NCI-H187 (cell line): ENCODE measurements around the gene BRF1.

Experiments used
- DNase-seq, 2 experiments: peaks; one replicate each; lab custom pipeline; 2025; lab: John Stamatoyannopoulos, UW

BRF1 gene

DNA sequence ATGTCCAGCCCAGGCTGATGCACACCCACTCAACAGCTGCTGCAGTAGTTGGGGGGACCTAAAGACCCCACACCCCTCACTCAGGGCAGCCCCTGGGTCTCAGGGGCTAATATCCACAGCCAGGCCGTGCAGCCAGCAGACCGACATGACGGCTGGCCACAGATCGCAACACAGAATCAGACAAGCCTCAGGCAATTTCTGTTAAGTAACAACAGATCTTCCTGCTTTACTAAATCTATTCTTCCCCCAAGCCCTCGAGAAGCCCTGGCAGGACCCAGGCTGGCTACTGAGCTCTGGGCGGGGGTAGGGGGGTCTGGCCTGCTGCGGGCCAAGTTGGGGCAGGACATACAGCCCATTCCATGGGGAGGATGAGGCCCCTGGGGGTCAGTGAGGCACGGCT is 91.7 kb downstream of the BRF1 start:
- DNase-seq: no peak

- no peak for DNase-seq
Measured at GRCh38 chr14:105208738-105209075, 92.1 kb downstream of the BRF1 start.

- DNase-seq: no peak
Measured at GRCh38 chr14:105207996-105208737, 92.6 kb downstream of the BRF1 start.

- DNase-seq: no peak
Measured at GRCh38 chr14:105207460-105207901, 93.3 kb downstream of the BRF1 start.

DNA sequence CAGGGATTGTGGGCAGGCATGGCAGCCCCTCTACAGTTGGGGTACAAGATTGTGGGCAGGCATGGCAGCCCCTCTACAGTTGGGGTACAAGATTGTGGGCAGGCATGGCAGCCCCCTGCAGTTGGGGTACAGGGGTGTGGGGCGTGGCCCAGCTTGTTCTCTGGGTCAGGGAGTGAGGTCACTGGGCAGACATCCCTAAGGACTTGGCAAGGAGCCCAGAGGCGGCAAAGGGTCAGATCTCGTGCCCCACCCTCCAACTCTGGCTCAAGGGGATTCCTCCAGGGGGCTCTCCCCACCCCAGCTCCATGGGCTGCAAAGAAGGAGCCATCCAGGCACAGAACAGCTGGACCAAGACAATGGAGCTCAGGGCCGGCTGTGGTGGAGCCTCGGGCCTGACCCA is 93.9 kb downstream of the BRF1 start:
- DNase-seq: no peak

- DNase-seq: no peak
Measured at GRCh38 chr14:105205673-105206208, 95.1 kb downstream of the BRF1 start.

DNA sequence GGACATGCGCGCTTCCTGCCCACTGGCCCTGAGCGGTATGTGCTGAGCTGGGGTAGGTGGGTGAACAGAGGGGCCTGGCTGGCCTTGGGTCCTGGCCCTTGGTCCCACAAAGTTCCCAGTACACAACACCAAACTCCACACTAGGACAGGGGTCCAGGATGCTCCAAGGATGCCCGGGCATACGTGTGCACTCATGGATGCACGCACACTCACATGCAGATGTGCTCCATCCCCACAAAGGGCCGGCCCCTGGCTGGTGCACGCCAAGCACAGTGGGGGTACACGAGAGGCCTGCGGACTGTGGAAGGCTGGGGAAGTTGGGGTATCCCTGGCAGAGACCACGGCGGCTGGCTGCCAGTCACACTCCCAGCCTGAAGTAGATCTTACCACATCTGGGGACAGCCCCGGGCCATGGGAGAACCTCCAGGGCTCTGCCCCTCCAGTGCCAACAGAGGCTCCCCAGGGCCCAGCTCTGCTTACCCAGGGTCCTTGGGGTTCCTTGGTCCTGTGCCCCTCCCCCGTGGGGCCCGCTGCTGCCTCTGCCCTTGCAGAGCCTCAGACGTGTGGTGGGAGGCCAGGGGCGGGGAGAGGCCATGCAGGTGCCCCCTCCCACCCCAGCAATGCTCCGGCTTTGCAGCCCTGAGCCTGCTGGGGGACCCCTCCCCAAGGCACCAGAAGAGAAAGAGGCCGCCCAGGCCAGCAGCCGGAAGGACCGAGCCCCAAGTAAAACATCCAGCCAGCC is 95.7 kb downstream of the BRF1 start:
- no peak for DNase-seq

DNA sequence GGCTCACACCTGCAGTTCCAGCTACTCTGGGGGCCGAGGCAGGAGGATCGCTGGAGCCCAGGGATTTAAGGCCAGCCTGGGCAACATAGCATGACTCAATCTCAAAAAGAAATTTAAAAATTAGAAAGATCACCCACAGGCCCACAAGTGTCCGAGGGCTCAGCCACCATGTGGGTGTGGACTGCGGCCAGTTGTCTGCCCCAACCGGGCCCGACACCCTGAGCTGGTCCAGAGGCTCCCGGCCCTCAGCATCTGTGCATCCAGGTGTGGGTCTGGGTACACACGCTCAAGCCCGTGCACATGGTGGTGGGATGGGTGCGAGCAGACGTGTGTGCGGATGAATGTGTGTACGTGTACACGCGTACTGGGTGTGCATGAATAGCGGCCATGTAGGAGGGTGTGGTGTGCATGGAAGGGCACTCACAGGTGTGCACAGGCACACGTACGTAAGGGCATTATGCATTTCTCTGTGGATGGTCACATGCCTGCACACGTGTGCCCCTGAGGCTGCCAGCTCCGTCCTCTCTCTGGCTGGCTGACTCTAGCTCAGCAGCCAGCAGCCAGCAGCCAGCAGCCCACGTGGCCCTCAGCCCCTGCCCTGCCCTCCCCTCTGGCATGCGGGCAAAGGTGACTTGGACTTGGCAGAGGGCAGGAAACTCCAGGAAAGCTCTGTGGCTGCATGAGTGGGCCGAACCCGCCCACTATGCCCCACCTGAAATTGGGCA is 96.4 kb downstream of the BRF1 start:
- no peak for DNase-seq

GRCh38 chr14:105203701-105204100 is 97.1 kb downstream of the BRF1 start:
- DNase-seq: no peak

- no peak for DNase-seq
Measured at GRCh38 chr14:105203057-105203531, 97.7 kb downstream of the BRF1 start.

DNA sequence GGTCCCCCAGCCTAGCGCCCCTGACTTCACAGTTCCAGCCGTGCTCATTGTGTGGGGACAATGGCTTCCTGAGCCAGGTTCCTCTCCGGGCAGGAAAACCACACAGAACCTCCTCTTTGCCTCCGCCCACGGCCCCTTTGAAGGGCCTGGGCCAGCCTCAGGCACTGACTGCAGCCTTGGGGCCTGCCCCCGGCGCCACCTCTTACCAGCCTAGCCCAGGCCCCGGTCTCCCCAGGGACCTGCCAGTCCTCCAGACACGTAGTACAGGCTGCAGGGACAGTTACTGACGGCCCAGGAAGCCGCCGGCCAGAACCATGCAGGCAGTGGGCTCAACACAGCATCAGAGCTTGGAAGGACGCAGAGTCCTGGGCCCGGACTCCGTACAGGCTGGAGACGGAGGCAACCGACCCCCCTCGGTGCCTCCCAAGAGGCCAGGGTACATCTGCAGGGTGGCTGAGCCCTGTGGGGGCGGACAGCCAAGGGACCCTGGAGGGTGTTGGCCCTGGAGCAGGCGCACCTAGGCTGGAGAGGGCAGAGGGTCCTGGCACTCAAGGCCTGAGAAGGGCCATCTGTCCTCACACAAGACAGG is 98.8 kb downstream of the BRF1 start:
- DNase-seq: no peak

GRCh38 chr14:105201156-105201924 is 99.5 kb downstream of the BRF1 start:
- DNase-seq: no peak

GRCh38 chr14:105200641-105201040 is 100.2 kb downstream of the BRF1 start:
- DNase-seq: no peak

DNA sequence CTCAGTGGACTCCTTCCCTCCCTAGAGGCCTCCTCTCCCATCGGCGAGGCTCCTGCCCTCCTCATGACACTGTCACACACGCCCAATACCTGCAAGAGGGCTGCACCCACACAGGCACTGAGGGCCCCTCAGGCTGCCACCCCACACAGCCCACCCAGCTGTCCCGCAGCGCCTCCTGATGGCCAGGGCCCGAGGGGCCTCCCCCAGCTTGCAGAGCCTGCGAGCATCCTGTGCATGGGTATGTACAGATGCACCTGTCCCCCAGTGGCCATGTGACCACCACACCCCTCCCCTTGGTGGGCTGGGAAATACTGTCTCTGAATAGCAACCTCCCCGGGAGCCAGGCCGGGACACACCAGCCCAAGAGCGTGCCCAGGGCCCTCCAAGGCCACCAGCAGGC is 100.7 kb downstream of the BRF1 start:
- DNase-seq: no peak

DNA sequence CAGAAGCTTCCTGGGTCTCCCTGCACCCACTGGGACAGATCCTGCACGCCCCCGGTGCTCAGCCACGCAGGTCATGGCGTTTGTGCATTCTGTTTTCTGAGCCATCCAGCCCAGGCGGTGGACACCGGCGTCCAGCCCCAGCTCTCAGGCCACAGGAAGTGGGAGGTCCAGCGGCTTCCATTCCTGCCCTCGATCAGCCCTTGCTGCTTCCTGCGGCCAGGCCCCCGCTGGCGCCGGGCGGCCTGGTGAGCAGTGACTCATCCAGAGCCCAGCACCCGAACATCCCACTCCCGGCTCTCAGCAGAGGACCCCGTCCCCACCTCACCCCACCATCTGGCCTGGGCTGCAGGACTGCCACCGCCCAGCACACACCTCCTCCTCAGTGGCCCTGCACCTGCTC is 101.7 kb downstream of the BRF1 start:
- DNase-seq: no peak

DNA sequence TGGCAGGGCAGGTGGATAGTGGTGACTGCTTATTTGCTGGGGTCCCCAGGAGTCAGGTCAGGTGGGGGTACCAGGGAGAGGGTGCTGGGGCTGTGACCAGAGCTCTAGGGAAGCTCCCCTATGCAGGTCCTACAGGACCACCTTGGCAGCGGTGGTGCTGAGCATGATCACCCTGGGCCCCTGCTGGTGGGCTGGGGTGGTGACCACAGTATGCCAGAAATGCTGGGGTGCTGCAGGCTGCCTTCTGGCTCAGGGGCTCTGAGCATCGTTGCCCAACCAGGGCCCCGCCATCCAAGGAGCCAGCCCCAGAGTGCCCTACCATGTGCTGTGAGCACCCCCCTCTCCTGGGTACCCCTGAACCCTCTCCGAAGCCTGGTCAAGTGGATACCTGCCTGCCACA is 102.2 kb downstream of the BRF1 start:
- no peak for DNase-seq

GRCh38 chr14:105197211-105197641 is 103.6 kb downstream of the BRF1 start:
- no peak for DNase-seq

DNA sequence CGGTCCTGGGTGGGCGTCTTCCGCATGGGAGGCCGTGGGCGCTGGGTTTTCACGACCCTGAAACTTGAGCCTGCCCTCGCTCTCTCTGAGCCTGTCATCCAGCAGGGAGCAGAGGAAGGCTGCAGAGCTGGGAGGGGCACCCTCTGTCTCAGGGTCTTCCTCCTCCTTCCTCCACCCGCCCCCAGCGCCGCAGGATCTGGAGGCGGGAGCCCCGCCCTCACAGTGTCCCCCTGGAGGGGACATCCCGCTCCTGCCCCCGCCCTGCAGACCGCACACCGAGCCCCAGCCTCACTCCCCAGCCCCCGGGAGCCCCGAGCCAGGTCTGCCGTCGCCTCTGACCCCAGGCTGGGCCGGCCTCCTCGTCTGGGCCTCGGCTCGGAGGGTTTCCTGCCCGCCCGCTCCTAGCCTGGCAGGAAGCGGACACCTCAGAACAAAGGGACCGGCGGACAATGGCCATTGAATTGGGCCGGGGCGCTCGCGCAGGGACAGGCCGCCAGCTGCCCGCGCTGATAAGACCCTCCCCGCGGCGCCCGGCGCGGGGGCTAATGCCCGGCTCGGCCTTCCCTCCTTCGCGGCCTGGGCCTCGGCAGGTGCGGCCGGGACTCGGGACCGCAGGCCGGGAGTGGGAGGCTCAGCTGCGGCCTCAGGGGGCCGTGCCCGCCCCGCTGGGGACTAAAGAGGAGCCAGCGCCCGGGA is 104.4 kb downstream of the BRF1 start:
- DNase-seq: no peak

GRCh38 chr14:105195522-105196264 is 105.1 kb downstream of the BRF1 start:
- no peak for DNase-seq

GRCh38 chr14:105195051-105195450 is 105.8 kb downstream of the BRF1 start:
- no peak for DNase-seq
